ENCODE data around the gene TSC1.

- TF ChIP-seq EZH2phosphoT487 (IDR thresholded peaks at IDR 0.05; ENCODE audit: low read length) (no peak), CTCF (IDR thresholded peaks at IDR 0.05; ENCODE audit: low read length) (no peak)
Measured at GRCh38 chr9:132975961-132976360, 31.5 kb upstream of the TSC1 start.
